Loucy (cell line): ENCODE measurements around the gene GBA3.

ENCODE experiments used
- EZH2phosphoT487 ChIP-seq: fragments of 200-600 bp; IDR thresholded peaks from 2 replicates; pipeline ENCODE4 v1.6.1; 2018; ENCODE audit warnings: antibody characterized with exemption, mild to moderate bottlenecking, moderate library complexity, borderline replicate concordance
- TF ChIP-seq, protein P1 (sequence below): fragments of 200-600 bp; sonication (generic); conservative IDR thresholded peaks from 2 replicates; pipeline ENCODE4 v1.5.1; 2014; ENCODE audit warnings: mild to moderate bottlenecking, antibody characterized with exemption, low read length

DNA sequence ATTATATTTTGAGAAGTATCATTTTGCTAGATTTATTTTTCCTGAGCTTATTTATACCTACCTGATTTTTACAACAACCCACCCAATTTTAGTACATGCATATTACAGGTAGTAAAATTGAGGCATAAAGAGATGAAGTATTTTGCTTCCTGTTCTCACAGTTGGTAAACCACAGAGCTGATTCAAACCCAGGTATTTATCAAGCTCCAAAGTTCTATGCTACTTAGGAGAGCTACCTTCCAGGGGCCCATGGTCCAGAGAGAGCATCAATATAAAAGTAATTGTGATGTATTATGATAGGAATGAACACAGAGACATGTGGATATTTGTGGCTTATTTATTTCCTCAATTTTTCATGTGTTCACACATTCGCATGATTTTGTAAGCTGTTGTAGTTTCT lies 20.2 kb upstream of the GBA3 start:
- TF ChIP-seq, protein P1, sequence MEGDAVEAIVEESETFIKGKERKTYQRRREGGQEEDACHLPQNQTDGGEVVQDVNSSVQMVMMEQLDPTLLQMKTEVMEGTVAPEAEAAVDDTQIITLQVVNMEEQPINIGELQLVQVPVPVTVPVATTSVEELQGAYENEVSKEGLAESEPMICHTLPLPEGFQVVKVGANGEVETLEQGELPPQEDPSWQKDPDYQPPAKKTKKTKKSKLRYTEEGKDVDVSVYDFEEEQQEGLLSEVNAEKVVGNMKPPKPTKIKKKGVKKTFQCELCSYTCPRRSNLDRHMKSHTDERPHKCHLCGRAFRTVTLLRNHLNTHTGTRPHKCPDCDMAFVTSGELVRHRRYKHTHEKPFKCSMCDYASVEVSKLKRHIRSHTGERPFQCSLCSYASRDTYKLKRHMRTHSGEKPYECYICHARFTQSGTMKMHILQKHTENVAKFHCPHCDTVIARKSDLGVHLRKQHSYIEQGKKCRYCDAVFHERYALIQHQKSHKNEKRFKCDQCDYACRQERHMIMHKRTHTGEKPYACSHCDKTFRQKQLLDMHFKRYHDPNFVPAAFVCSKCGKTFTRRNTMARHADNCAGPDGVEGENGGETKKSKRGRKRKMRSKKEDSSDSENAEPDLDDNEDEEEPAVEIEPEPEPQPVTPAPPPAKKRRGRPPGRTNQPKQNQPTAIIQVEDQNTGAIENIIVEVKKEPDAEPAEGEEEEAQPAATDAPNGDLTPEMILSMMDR, result no peak
- TF ChIP-seq EZH2phosphoT487, result no peak
